MCF 10A (cell line): ENCODE measurements around the gene HOXA3. TPM values are rescaled to one million over a fixed set of nuclear protein-coding genes. Genes with fewer than 3 reads are reported as not detected.

Experiments
- BruUV-seq: library from RNA; stranded (reverse); fragments of 400-500 nt; replicated peaks from 2 replicates; lab custom pipeline; 2021; lab: Mats Ljungman, UMichigan
- CTCF ChIA-PET: fragments of 300-600 bp; sonication (Branson Sonifier 250); formaldehyde crosslinking; extraction: SDS; loops from one replicate; lab custom pipeline; 2021; ENCODE audit warnings: antibody characterized with exemption, inconsistent platforms; lab: Yijun Ruan, JAX
- POLR2A ChIA-PET: fragments of 300-600, 350-650 bp; sonication (Branson Sonifier 250); formaldehyde crosslinking; extraction: SDS; loops from one replicate; lab custom pipeline; 2020; ENCODE audit warnings: antibody characterized with exemption, inconsistent platforms; lab: Yijun Ruan, JAX
- DNase-seq: peaks from one replicate; pipeline ENCODE4 v3.0.0-alpha.2; 2018; ENCODE audit not compliant: unreplicated experiment
- H3K27ac Mint-ChIP-seq: one replicate; pipeline ENCODE4 v1.8.0; 2022; ENCODE audit warnings: mild to moderate bottlenecking, low read depth, mixed read lengths; ENCODE audit not compliant: unreplicated experiment
- H3K27me3 Mint-ChIP-seq: one replicate; pipeline ENCODE4 v1.8.0; 2022; ENCODE audit warnings: mixed read lengths; ENCODE audit not compliant: insufficient read depth, unreplicated experiment
- H3K36me3 Mint-ChIP-seq: one replicate; pipeline ENCODE4 v1.8.0; 2022; ENCODE audit warnings: mild to moderate bottlenecking, moderate library complexity, mixed read lengths; ENCODE audit not compliant: insufficient read depth, unreplicated experiment
- H3K4me1 Mint-ChIP-seq: one replicate; pipeline ENCODE4 v1.8.0; 2022; ENCODE audit warnings: mixed read lengths; ENCODE audit not compliant: insufficient read depth, unreplicated experiment
- H3K4me3 Mint-ChIP-seq: one replicate; pipeline ENCODE4 v1.8.0; 2022; ENCODE audit warnings: mild to moderate bottlenecking, moderate library complexity, mixed read lengths; ENCODE audit not compliant: unreplicated experiment
- H3K9me3 Mint-ChIP-seq: one replicate; pipeline ENCODE4 v1.8.0; 2022; ENCODE audit warnings: mixed read lengths; ENCODE audit not compliant: unreplicated experiment
- intact Hi-C: fragments of 100-400 bp; cut with micrococcal nuclease; formaldehyde crosslinking; loops from 2 replicates; pipeline ENCODE4 v1.14.1; 2022
- total RNA-seq: library from RNA; stranded (reverse); gene quantifications from 2 replicates; pipeline ENCODE4 v1.2.3, GENCODE V29; 2022
- TF ChIP-seq, protein P1 (sequence below): fragments of 200-600 bp; IDR thresholded peaks from one replicate; pipeline ENCODE4 v1.8.0; 2022; ENCODE audit warnings: antibody characterized with exemption, mild to moderate bottlenecking; ENCODE audit not compliant: unreplicated experiment

HOXA3 gene
- total RNA-seq, 1 experiment from 2014 or later, result 8.2 TPM

GRCh38 chr7:27194002-27194352, 41.6 kb upstream of the HOXA3 start:
- TF ChIP-seq, protein P1, sequence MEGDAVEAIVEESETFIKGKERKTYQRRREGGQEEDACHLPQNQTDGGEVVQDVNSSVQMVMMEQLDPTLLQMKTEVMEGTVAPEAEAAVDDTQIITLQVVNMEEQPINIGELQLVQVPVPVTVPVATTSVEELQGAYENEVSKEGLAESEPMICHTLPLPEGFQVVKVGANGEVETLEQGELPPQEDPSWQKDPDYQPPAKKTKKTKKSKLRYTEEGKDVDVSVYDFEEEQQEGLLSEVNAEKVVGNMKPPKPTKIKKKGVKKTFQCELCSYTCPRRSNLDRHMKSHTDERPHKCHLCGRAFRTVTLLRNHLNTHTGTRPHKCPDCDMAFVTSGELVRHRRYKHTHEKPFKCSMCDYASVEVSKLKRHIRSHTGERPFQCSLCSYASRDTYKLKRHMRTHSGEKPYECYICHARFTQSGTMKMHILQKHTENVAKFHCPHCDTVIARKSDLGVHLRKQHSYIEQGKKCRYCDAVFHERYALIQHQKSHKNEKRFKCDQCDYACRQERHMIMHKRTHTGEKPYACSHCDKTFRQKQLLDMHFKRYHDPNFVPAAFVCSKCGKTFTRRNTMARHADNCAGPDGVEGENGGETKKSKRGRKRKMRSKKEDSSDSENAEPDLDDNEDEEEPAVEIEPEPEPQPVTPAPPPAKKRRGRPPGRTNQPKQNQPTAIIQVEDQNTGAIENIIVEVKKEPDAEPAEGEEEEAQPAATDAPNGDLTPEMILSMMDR, result no peak
- H3K4me1 Mint-ChIP-seq, result no peaks in the 10 kb centered on the region
- no peaks in the 10 kb centered on the region for H3K9me3 Mint-ChIP-seq
- CTCF ChIA-PET, result interaction anchor here (0.5 to 2.8 kb wide), 6 partner anchors 7 to 904 kb away, joined by 3 to 21 read pairs (median 6); no protein-coding TSS in a partner anchor
- no peaks in the 10 kb centered on the region for H3K36me3 Mint-ChIP-seq
- H3K4me3 Mint-ChIP-seq, result no peak overlapping the region
- DNase-seq, result no peak
- intact Hi-C loops, result loop anchor here (10.0 kb wide), 1 partner anchor 1731 kb away; no protein-coding TSS in a partner anchor
- no peak overlapping the region for H3K27ac Mint-ChIP-seq
- H3K27me3 Mint-ChIP-seq, result peaks cover 32% of the 10 kb centered on the region
- BruUV-seq, result no TSS peak
- POLR2A ChIA-PET, result interaction anchor here (1.7 kb wide), 1 partner anchor 581 kb away, joined by 4 read pairs; no protein-coding TSS in a partner anchor

DNA sequence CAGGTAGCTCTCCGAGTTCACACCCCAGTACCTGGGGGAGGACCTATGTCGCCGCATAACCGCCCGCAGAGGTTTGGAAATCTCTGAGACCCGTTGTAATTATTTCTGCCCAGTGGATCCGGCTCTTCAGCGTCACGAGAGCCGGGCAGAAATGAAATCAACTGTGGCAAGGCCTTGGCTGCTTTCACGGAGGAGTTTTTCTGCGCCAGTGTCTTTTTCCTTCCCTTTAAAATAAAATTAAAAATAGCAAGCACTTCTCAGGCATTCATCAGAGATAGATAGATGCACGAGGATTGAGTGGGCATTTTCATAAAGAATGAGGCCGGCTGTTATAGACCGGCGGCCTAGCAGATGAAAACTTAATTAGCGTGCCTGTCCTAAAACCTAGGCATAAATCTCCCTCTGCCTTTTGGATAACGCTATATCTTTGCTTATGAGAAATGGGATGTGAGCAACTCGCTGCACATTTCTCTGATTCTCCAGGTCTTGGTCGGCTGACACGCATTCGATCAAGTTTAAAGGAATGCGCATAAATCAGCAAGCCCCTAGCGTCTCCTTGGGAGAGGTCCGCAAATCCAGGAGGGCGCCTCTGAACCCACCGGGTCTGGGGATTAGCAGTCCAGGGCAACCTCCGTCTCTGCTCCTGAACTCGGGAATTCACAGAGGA, 41.1 kb upstream of the HOXA3 start:
- H3K27me3 Mint-ChIP-seq, result peaks cover 26% of the 10 kb centered on the region
- DNase-seq, result no peak
- POLR2A ChIA-PET, result no interaction called here
- H3K4me3 Mint-ChIP-seq, result no peak overlapping the region
- no peaks in the 10 kb centered on the region for H3K4me1 Mint-ChIP-seq
- H3K27ac Mint-ChIP-seq, result no peak overlapping the region
- TF ChIP-seq, protein P1, result no peak
- no TSS peak for BruUV-seq
- CTCF ChIA-PET, result interaction anchor here (0.9 to 1.1 kb wide), 2 partner anchors 375 to 551 kb away, joined by 3 to 4 read pairs; no protein-coding TSS in a partner anchor
- intact Hi-C loops, result loop anchor here (10.0 kb wide), 1 partner anchor 1731 kb away; no protein-coding TSS in a partner anchor
- H3K9me3 Mint-ChIP-seq, result no peaks in the 10 kb centered on the region
- no peaks in the 10 kb centered on the region for H3K36me3 Mint-ChIP-seq

- intact Hi-C loops, result loop anchor here (10.0 kb wide), 1 partner anchor 1732 kb away; no protein-coding TSS in a partner anchor
- no peaks in the 10 kb centered on the region for H3K4me1 Mint-ChIP-seq
- DNase-seq, result no peak
- H3K36me3 Mint-ChIP-seq, result no peaks in the 10 kb centered on the region
- ChIA-PET POLR2A (no interaction called here), CTCF (interaction anchor here (3.2 kb wide), 1 partner anchor 14 kb away, joined by 10 read pairs; no protein-coding TSS in a partner anchor)
- H3K27me3 Mint-ChIP-seq, result peaks cover 19% of the 10 kb centered on the region
- TF ChIP-seq, protein P1, result no peak
- no peak overlapping the region for H3K27ac Mint-ChIP-seq
- BruUV-seq, result no TSS peak
- H3K9me3 Mint-ChIP-seq, result no peaks in the 10 kb centered on the region
- no peak overlapping the region for H3K4me3 Mint-ChIP-seq
Measured at GRCh38 chr7:27192546-27193334, 40.4 kb upstream of the HOXA3 start.
